SK-N-MC (cell line): ENCODE results near the gene E2F1.

ENCODE experiments used
- EZH2 ChIP-seq: fragments of 200-600 bp; sonication (generic); IDR thresholded peaks from one replicate; pipeline ENCODE4 v1.6.1; 2017; ENCODE audit warnings: antibody characterized with exemption
- POLR2AphosphoS5 ChIP-seq: IDR thresholded peaks from 2 replicates; pipeline ENCODE4 v1.6.1; 2012; ENCODE audit warnings: mild to moderate bottlenecking, low read depth, low read length, borderline replicate concordance

GRCh38 chr20:33627577-33628216, 58.5 kb downstream of the E2F1 start:
- TF ChIP-seq POLR2AphosphoS5 (no peak), EZH2 (no peak)
